Chondrocyte (in vitro differentiated cells): ENCODE data around the gene DMBT1. TPM values are rescaled to one million over a fixed set of nuclear protein-coding genes. Genes with fewer than 3 reads are reported as not detected.

Experiments
- DNase-seq: peaks from one replicate; pipeline ENCODE4 v3.0.0; 2021; ENCODE audit warnings: mixed read lengths, low spot score
- H3K27ac Mint-ChIP-seq: one replicate; pipeline ENCODE4 v1.8.0; 2021; ENCODE audit warnings: mild to moderate bottlenecking, moderate library complexity, mixed read lengths; ENCODE audit not compliant: unreplicated experiment
- H3K27me3 Mint-ChIP-seq: 2 replicates; pipeline ENCODE4 v1.8.0; 2021; ENCODE audit warnings: low read depth, mixed read lengths
- H3K36me3 Mint-ChIP-seq: 2 replicates; pipeline ENCODE4 v1.8.0; 2021; ENCODE audit warnings: low read depth, mixed read lengths
- H3K4me1 Mint-ChIP-seq: 2 replicates; pipeline ENCODE4 v1.8.0; 2021; ENCODE audit warnings: low read depth, mild to moderate bottlenecking, mixed read lengths
- H3K4me3 Mint-ChIP-seq: one replicate; pipeline ENCODE4 v1.8.0; 2021; ENCODE audit warnings: mild to moderate bottlenecking, moderate library complexity, mixed read lengths; ENCODE audit not compliant: unreplicated experiment
- H3K9me3 Mint-ChIP-seq: 2 replicates; pipeline ENCODE4 v1.8.0; 2021; ENCODE audit warnings: low read depth, mixed read lengths
- total RNA-seq: library from RNA; stranded (reverse); gene quantifications from 3 replicates; pipeline ENCODE4 v1.2.1, GENCODE V29; 2021
- TF ChIP-seq, protein P1 (sequence below): fragments of 200-600 bp; sonication (generic); IDR thresholded peaks from 2 replicates; pipeline ENCODE4 v1.5.0; 2021; ENCODE audit warnings: antibody characterized with exemption, mild to moderate bottlenecking, moderate library complexity

The DMBT1 gene
- total RNA-seq, 1 donor from 2014 or later: 0.17 TPM

DNA sequence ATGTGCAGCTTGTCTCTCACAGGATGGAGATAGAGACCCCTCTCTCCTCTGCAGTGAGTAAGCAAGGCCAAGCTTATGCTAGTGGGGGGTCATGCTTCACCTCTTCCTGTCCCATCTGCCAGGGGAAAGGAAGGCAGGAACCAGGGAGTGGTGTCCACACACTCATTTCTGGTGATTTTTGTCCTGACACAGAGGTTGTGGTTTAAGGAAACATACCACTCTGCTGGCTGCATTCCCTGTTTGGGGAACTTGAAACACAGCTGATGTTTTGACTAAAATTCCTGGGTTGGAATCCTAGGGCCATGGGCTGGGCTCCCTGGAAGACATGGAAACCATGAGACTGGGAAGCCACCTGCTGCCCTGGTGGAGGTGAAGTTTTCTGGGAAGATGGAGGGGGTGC lies 117.7 kb downstream of the DMBT1 start:
- TF ChIP-seq, protein P1, sequence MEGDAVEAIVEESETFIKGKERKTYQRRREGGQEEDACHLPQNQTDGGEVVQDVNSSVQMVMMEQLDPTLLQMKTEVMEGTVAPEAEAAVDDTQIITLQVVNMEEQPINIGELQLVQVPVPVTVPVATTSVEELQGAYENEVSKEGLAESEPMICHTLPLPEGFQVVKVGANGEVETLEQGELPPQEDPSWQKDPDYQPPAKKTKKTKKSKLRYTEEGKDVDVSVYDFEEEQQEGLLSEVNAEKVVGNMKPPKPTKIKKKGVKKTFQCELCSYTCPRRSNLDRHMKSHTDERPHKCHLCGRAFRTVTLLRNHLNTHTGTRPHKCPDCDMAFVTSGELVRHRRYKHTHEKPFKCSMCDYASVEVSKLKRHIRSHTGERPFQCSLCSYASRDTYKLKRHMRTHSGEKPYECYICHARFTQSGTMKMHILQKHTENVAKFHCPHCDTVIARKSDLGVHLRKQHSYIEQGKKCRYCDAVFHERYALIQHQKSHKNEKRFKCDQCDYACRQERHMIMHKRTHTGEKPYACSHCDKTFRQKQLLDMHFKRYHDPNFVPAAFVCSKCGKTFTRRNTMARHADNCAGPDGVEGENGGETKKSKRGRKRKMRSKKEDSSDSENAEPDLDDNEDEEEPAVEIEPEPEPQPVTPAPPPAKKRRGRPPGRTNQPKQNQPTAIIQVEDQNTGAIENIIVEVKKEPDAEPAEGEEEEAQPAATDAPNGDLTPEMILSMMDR: no peak
- H3K9me3 Mint-ChIP-seq: no peaks in the 10 kb centered on the region
- H3K27ac Mint-ChIP-seq: no peak overlapping the region
- H3K4me1 Mint-ChIP-seq: peaks cover 9% of the 10 kb centered on the region
- no peak overlapping the region for H3K4me3 Mint-ChIP-seq
- no peak for DNase-seq
- peaks cover 23% of the 10 kb centered on the region for H3K27me3 Mint-ChIP-seq
- no peaks in the 10 kb centered on the region for H3K36me3 Mint-ChIP-seq

DNA sequence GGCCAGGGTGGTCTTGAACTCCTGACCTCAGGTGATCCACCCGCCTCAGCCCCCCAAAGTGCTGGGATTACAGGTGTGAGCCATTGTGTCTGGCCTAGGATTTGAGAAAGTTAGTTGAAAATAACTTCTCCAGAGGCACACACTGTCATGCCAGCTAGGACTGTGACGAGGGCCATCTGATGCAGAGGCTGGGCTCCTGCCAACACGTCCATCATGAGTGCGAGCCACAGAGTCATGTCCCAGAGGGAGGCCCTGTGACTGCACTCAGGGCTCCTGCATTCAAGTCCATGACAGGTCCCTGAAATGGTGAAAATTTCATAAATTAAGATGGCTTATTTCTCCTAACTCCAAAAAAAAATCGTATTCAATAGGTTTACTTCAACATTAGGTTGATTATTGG lies 122.0 kb downstream of the DMBT1 start:
- Mint-ChIP-seq H3K27ac (no peak overlapping the region), H3K9me3 (no peaks in the 10 kb centered on the region), H3K4me1 (peaks cover 9% of the 10 kb centered on the region), H3K36me3 (peaks cover 3% of the 10 kb centered on the region), H3K27me3 (peaks cover 28% of the 10 kb centered on the region), H3K4me3 (no peak overlapping the region)
- DNase-seq: no peak
- TF ChIP-seq, protein P1: no peak

DNA sequence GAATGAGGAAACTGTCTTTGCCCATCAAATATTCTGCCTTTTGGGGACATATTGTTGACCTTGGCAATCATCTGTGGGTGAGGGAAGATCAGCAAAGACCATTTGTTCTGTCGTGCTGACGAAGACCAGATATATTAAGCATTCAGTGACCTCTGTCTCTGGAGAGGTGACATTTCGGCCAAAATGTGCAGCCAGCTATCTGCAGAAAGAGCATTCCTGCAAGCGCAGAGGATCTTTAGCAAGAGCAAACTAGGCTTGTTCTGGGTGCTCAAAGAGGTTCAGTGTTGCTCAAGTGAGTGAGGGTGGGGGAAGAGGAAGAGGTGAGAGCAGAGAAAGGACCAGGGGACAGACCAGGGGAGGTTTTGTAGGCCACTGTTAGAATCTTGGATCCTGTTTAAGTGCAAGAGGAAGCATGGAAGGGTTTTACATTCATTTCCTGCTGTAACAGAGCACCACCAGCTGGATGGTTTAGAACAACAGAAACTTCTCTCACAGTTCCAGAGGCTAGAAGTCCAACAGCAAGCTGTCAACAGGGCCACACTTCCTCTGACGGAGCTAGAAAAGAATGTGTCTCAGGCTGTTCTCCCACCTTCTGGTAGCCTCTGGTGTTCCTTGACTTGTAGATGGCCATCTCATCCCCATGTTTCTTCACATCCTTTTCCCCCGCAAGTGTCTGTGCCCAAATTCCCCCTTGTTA lies 127.9 kb downstream of the DMBT1 start:
- peak overlapping the region; percentile 57 for H3K27ac Mint-ChIP-seq
- TF ChIP-seq, protein P1: peak; percentile 59
- peaks cover 16% of the 10 kb centered on the region for H3K4me1 Mint-ChIP-seq
- H3K9me3 Mint-ChIP-seq: no peaks in the 10 kb centered on the region
- no peak for DNase-seq
- H3K4me3 Mint-ChIP-seq: no peak overlapping the region
- H3K27me3 Mint-ChIP-seq: peaks cover 46% of the 10 kb centered on the region
- H3K36me3 Mint-ChIP-seq: peaks cover 3% of the 10 kb centered on the region

DNA sequence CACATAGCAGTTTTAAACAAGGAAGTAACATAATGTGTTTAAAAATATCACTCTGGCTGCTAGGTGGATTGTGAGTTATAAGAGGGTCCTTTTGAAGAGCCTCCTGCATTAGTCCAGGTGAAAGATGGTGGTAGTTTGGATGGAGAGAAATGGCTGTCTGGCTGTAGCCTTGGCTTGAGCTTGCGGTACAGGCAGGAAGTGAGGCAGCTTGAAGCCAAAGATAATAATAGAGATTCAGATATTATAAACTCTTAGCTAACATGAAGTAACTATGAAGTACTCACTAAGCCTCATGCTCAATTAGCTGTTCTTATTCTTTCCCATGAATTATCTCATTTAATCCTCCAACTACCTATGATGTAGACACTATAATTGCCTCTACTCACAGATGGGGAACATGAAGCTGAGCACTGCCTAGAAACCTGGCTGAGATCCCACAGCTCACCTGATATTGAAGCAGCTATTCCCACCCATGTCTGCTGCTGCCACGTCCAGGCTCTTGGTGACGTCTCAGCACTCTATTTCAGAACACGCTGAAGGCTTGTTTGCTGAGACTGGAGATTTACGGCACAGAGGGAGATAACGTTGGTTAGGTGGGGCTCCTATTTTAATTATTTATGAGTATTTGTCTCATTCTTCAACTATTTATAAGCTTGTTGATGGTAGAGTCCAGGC lies 128.7 kb downstream of the DMBT1 start:
- H3K4me1 Mint-ChIP-seq: peaks cover 16% of the 10 kb centered on the region
- no peak overlapping the region for H3K4me3 Mint-ChIP-seq
- TF ChIP-seq, protein P1: no peak
- DNase-seq: no peak
- peaks cover 3% of the 10 kb centered on the region for H3K36me3 Mint-ChIP-seq
- H3K27me3 Mint-ChIP-seq: peaks cover 38% of the 10 kb centered on the region
- H3K27ac Mint-ChIP-seq: no peak overlapping the region
- H3K9me3 Mint-ChIP-seq: no peaks in the 10 kb centered on the region

DNA sequence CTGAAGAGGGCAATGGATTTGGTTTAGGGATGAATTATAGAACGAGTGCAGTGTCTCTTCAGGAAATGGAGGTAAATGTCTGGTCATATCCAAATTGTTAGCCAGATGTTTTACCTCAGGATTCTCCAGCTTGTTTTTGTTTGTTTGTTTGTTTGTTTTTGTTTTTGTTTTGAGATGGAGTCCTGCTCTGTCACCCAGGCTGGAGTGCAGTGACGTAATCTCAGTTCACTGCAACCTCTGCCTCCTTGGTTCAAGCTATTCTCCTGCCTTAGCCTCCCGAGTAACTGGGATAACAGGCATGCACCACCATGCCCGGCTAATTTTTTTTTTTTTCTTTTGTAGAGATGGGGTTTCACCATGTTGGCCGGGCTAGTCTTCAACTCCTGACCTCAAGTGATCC lies 132.2 kb downstream of the DMBT1 start:
- Mint-ChIP-seq H3K4me1 (peaks cover 16% of the 10 kb centered on the region), H3K27me3 (peaks cover 42% of the 10 kb centered on the region), H3K9me3 (no peaks in the 10 kb centered on the region), H3K36me3 (no peaks in the 10 kb centered on the region), H3K27ac (no peak overlapping the region), H3K4me3 (no peak overlapping the region)
- DNase-seq: no peak
- TF ChIP-seq, protein P1: no peak

Other genes starting within 250 kb of the DMBT1 start
- gene PLEKHA1, start 186.0 kb upstream of the DMBT1 start, total RNA-seq: 63.7 to 69.8 TPM (median 64.5 TPM) in 3 replicates
- gene ARMS2, start 106.1 kb upstream of the DMBT1 start, total RNA-seq: 0.62 to 1.1 TPM in 2 of 3 replicates, not detected in the other
- 1,260 to 1,504 TPM (median 1,485 TPM) in 3 replicates for gene HTRA1, start 99.2 kb upstream of the DMBT1 start, total RNA-seq
- gene C10orf120, start 139.1 kb downstream of the DMBT1 start, total RNA-seq: not detected in 3 replicates